ENCODE data around the gene PLEKHF1.

PLEKHF1 gene

DNA sequence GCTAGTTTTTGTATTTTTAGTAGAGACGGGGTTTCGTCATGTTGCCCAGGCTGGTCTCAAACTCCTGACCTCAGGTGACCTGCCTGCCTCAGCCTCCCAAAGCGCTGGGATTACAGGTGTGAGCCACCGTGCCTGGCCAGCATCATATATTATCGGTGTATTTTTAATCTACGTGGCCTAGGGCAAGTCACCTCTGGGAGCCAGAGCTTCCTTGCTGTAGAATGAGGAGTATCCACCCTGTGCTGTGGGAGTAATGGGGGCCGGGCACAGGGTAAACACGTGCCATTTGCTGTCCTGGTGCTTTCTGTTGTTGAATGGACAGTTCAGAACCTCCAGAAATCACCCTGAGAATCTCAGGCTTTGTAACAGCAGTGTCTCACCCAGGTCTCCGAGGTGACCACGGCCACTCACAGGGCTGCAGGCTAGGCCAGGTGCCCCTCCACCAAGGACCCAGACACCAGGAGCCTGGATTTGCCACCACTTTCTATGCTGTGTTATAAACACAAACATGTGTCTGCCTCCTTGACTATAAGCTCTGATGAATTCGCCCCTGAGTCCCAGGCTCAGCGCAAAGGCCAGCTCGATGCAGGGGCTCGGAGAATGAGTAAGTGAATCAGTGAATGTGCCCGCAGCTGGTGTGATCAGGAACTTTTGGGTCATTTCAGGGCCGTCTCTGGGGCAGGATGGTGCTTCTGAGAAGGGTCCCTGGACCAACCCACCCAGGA, 36.4 kb upstream of the PLEKHF1 start:
- no peak overlapping the region for H3K4me3 ChIP-seq (ENCODE audit: low read depth in 1 of 2, low read length in 2 of 2)

DNA sequence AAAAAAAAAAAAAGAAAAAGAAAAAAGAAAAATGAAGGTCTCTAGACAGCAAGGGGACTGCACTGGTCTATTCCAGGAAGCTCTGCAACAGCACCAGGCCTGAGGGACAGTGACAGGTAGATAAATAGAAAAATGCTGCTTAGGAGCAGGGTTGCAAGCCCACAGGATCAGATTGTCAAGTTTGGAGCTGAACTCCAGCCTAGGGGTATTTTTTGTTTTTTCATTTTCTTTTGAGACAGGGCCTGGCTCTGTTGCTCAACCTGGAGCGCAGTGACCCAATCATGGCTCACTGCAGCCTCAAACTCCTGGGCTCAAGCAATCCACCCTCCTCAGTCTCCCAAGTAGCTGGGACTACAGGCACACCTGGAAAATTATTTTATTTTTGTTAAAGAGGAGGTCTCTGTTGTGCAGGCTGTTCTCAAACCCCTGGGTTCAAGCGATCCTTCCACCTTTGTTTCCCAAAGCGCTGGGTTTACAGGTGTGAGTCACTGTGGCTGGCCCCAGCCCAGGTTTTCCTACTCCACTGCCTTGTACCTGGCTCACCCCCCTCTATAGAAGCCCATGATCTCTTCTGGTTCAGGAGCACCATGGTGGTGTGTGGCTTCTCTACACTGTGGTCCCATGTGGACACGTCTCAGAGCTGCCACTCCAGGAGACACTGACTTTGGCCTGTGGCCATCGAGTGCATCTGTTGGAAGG, 35.3 kb upstream of the PLEKHF1 start:
- TF ChIP-seq EZH2 (IDR thresholded peaks at IDR 0.05; ENCODE audit: borderline replicate concordance, low read depth, low read length, severe bottlenecking): no peak
- TF ChIP-seq, protein P1, sequence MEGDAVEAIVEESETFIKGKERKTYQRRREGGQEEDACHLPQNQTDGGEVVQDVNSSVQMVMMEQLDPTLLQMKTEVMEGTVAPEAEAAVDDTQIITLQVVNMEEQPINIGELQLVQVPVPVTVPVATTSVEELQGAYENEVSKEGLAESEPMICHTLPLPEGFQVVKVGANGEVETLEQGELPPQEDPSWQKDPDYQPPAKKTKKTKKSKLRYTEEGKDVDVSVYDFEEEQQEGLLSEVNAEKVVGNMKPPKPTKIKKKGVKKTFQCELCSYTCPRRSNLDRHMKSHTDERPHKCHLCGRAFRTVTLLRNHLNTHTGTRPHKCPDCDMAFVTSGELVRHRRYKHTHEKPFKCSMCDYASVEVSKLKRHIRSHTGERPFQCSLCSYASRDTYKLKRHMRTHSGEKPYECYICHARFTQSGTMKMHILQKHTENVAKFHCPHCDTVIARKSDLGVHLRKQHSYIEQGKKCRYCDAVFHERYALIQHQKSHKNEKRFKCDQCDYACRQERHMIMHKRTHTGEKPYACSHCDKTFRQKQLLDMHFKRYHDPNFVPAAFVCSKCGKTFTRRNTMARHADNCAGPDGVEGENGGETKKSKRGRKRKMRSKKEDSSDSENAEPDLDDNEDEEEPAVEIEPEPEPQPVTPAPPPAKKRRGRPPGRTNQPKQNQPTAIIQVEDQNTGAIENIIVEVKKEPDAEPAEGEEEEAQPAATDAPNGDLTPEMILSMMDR (IDR thresholded peaks at IDR 0.05; ENCODE audit: borderline replicate concordance, extremely low read depth, low read length, poor library complexity, severe bottlenecking): no peak
- ATAC-seq (ENCODE audit: insufficient read depth, low read depth) (no peak), DNase-seq (no peak)
- no peaks in the 10 kb centered on the region for H4K20me1 ChIP-seq (ENCODE audit: insufficient read depth, low read length)
- H3K9me3 ChIP-seq (ENCODE audit: insufficient read depth, low read length, severe bottlenecking): no peaks in the 10 kb centered on the region
- H3K4me1 ChIP-seq (ENCODE audit: insufficient read depth, low read length): no peaks in the 10 kb centered on the region
- no peak overlapping the region for H3K4me2 ChIP-seq (ENCODE audit: insufficient read depth, low read length)
- no peaks in the 10 kb centered on the region for H3K36me3 ChIP-seq (ENCODE audit: insufficient read depth, low read length)
- H3K27me3 ChIP-seq (ENCODE audit: insufficient read depth, low read length, poor library complexity): no peaks in the 10 kb centered on the region
- no peak overlapping the region for H3K4me3 ChIP-seq (ENCODE audit: low read depth in 1 of 2, low read length in 2 of 2)
- no peak overlapping the region for H3K9ac ChIP-seq (ENCODE audit: low read depth, low read length)
- H2AFZ ChIP-seq (ENCODE audit: low read depth, low read length): no peak overlapping the region
- H3K79me2 ChIP-seq (ENCODE audit: insufficient read depth, low read length): no peaks in the 10 kb centered on the region
- no peak overlapping the region for H3K27ac ChIP-seq (ENCODE audit: low read length)

More for the DNA sequence above, 36.4 kb upstream of the PLEKHF1 start:
- no peaks in the 10 kb centered on the region for H3K36me3 ChIP-seq (ENCODE audit: insufficient read depth, low read length)
- no peak overlapping the region for H2AFZ ChIP-seq (ENCODE audit: low read depth, low read length)
- no peak overlapping the region for H3K4me2 ChIP-seq (ENCODE audit: insufficient read depth, low read length)
- DNase-seq: no peak
- no peak for ATAC-seq (ENCODE audit: insufficient read depth, low read depth)
- H3K9me3 ChIP-seq (ENCODE audit: insufficient read depth, low read length, severe bottlenecking): no peaks in the 10 kb centered on the region
- H3K9ac ChIP-seq (ENCODE audit: low read depth, low read length): no peak overlapping the region
- H3K4me1 ChIP-seq (ENCODE audit: insufficient read depth, low read length): no peaks in the 10 kb centered on the region
- no peaks in the 10 kb centered on the region for H3K27me3 ChIP-seq (ENCODE audit: insufficient read depth, low read length, poor library complexity)
- no peak for TF ChIP-seq EZH2 (IDR thresholded peaks at IDR 0.05; ENCODE audit: borderline replicate concordance, low read depth, low read length, severe bottlenecking)
- TF ChIP-seq, protein P1 (IDR thresholded peaks at IDR 0.05; ENCODE audit: borderline replicate concordance, extremely low read depth, low read length, poor library complexity, severe bottlenecking): no peak
- no peaks in the 10 kb centered on the region for H4K20me1 ChIP-seq (ENCODE audit: insufficient read depth, low read length)
- H3K79me2 ChIP-seq (ENCODE audit: insufficient read depth, low read length): no peaks in the 10 kb centered on the region
- H3K27ac ChIP-seq (ENCODE audit: low read length): no peak overlapping the region

GRCh38 chr19:29630655-29631054, 34.6 kb upstream of the PLEKHF1 start:
- no peak for TF ChIP-seq EZH2 (IDR thresholded peaks at IDR 0.05; ENCODE audit: borderline replicate concordance, low read depth, low read length, severe bottlenecking)
- ATAC-seq (ENCODE audit: insufficient read depth, low read depth): no peak
- Histone ChIP-seq H3K36me3 (ENCODE audit: insufficient read depth, low read length) (no peaks in the 10 kb centered on the region), H4K20me1 (ENCODE audit: insufficient read depth, low read length) (no peaks in the 10 kb centered on the region), H3K4me1 (ENCODE audit: insufficient read depth, low read length) (no peaks in the 10 kb centered on the region), H3K79me2 (ENCODE audit: insufficient read depth, low read length) (no peaks in the 10 kb centered on the region), H3K9ac (ENCODE audit: low read depth, low read length) (no peak overlapping the region), H3K27ac (ENCODE audit: low read length) (no peak overlapping the region), H3K4me3 (ENCODE audit: low read depth in 1 of 2, low read length in 2 of 2) (no peak overlapping the region), H2AFZ (ENCODE audit: low read depth, low read length) (no peak overlapping the region), H3K4me2 (ENCODE audit: insufficient read depth, low read length) (no peak overlapping the region), H3K9me3 (ENCODE audit: insufficient read depth, low read length, severe bottlenecking) (no peaks in the 10 kb centered on the region), H3K27me3 (ENCODE audit: insufficient read depth, low read length, poor library complexity) (no peaks in the 10 kb centered on the region)
- no peak for DNase-seq

- no peaks in the 10 kb centered on the region for H3K27me3 ChIP-seq (ENCODE audit: insufficient read depth, low read length, poor library complexity)
- H3K27ac ChIP-seq (ENCODE audit: low read length): no peak overlapping the region
These were observed 33.8 kb upstream of the PLEKHF1 start for GRCh38 chr19:29631450-29631849.

More at GRCh38 chr19:29631450-29631849, 33.8 kb upstream of the PLEKHF1 start:
- Histone ChIP-seq H3K4me1 (ENCODE audit: insufficient read depth, low read length) (no peaks in the 10 kb centered on the region), H3K36me3 (ENCODE audit: insufficient read depth, low read length) (no peaks in the 10 kb centered on the region), H3K9ac (ENCODE audit: low read depth, low read length) (no peak overlapping the region), H4K20me1 (ENCODE audit: insufficient read depth, low read length) (no peaks in the 10 kb centered on the region), H2AFZ (ENCODE audit: low read depth, low read length) (no peak overlapping the region), H3K9me3 (ENCODE audit: insufficient read depth, low read length, severe bottlenecking) (no peaks in the 10 kb centered on the region), H3K79me2 (ENCODE audit: insufficient read depth, low read length) (no peaks in the 10 kb centered on the region), H3K4me3 (ENCODE audit: low read depth in 1 of 2, low read length in 2 of 2) (no peak overlapping the region), H3K4me2 (ENCODE audit: insufficient read depth, low read length) (no peak overlapping the region)
- ATAC-seq (ENCODE audit: insufficient read depth, low read depth) (no peak), DNase-seq (no peak)
- TF ChIP-seq, protein P1 (IDR thresholded peaks at IDR 0.05; ENCODE audit: borderline replicate concordance, extremely low read depth, low read length, poor library complexity, severe bottlenecking): no peak

Measured in DND-41 (cell line).